NB4 (cell line): Measurements from ENCODE around the gene GARNL3.

Experiments used
- CTCF ChIP-seq: IDR thresholded peaks from one replicate; pipeline ENCODE4 v1.5.1; 2012; ENCODE audit warnings: low read depth, low read length
- MAX ChIP-seq: IDR thresholded peaks from 2 replicates; pipeline ENCODE4 v1.6.1; 2011; ENCODE audit warnings: low read depth, low read length
- MYC ChIP-seq: IDR thresholded peaks from 2 replicates; pipeline ENCODE4 v1.6.1; 2011; ENCODE audit warnings: low read depth, low read length
- POLR2A ChIP-seq: IDR thresholded peaks from 2 replicates; pipeline ENCODE4 v1.6.1; 2011; ENCODE audit warnings: mild to moderate bottlenecking; ENCODE audit not compliant: insufficient read length; ENCODE audit errors: extremely low read depth

- TF ChIP-seq POLR2A: no peak
- no peak for TF ChIP-seq CTCF
- no peak for TF ChIP-seq MYC
- no peak for TF ChIP-seq MAX
Measured at GRCh38 chr9:127223266-127223665, 41.3 kb upstream of the GARNL3 start.
